ENCODE data around the gene SPCS1. TPM values are rescaled to one million over a fixed set of nuclear protein-coding genes. Genes with fewer than 3 reads are reported as not detected.

The SPCS1 gene
- total RNA-seq, 4 donors from 2014 or later, result 33.8 to 123 (median 65.3) TPM

DNA sequence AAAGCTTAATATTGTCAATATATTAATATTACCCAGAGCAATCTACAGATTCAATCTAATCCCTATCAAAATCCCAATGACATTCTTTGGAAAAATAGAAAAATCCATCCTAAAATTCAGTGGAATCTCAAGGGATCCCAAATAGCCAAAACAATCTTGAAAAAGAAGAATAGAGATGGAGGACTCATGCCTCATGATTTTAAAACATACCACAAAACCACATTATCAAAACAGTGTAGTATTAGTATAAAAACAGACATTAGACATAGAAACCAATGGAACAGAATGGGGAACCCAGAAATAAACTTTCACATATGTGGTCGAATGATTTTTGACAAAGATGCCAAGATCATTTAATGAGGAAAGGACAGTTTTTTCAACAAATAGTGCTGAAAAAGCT is 50.2 kb downstream of the SPCS1 start:
- DNase-seq, result no peak
- H3K4me3 ChIP-seq, result no peak overlapping the region
- H3K36me3 ChIP-seq, result peaks cover 0 to 72% (median 0%) of the 10 kb centered on the region in 3 donors
- TF ChIP-seq, protein P1, sequence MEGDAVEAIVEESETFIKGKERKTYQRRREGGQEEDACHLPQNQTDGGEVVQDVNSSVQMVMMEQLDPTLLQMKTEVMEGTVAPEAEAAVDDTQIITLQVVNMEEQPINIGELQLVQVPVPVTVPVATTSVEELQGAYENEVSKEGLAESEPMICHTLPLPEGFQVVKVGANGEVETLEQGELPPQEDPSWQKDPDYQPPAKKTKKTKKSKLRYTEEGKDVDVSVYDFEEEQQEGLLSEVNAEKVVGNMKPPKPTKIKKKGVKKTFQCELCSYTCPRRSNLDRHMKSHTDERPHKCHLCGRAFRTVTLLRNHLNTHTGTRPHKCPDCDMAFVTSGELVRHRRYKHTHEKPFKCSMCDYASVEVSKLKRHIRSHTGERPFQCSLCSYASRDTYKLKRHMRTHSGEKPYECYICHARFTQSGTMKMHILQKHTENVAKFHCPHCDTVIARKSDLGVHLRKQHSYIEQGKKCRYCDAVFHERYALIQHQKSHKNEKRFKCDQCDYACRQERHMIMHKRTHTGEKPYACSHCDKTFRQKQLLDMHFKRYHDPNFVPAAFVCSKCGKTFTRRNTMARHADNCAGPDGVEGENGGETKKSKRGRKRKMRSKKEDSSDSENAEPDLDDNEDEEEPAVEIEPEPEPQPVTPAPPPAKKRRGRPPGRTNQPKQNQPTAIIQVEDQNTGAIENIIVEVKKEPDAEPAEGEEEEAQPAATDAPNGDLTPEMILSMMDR (IDR thresholded peaks at IDR 0.05), result no peak
- no peak for TF ChIP-seq POLR2A (IDR thresholded peaks at IDR 0.05)
- no peak overlapping the region for H3K27ac ChIP-seq
- no peaks in the 10 kb centered on the region for H3K4me1 ChIP-seq
- H3K9me3 ChIP-seq, result no peaks in the 10 kb centered on the region
- H3K27me3 ChIP-seq, result no peaks in the 10 kb centered on the region

Small RNA genes lying within 50 kb of the gene (small RNA-seq; reads per million reads assigned to genes)
- gene AC006254.2, result 0 reads per million in 2 donors
- 3,015 to 7,430 reads per million in 2 donors for gene RF00569
- gene RF01183, result 0 reads per million in 2 donors
- gene SNORD19, result 0 reads per million in 2 donors
- gene SNORD19B, result 0 reads per million in 2 donors
- 2,544 to 4,031 reads per million in 2 donors for gene SNORD69

Other genes starting within 250 kb of the SPCS1 start
- gene STAB1, start 210.8 kb upstream of the SPCS1 start, total RNA-seq, result 10 to 100 TPM; 27.0 to 98.2 (median 67.2) TPM
- gene NT5DC2, start 172.2 kb upstream of the SPCS1 start, total RNA-seq, result 10 to 100 TPM in 3 of 4 donors, 1 to 10 TPM in 1; 5.1 to 17.3 (median 14.7) TPM
- gene UQCC5, start 169.5 kb upstream of the SPCS1 start, total RNA-seq, result 1 to 10 TPM; 1.7 to 7.7 (median 4.1) TPM
- 100 to 1,000 TPM in 1 of 4 donors, 10 to 100 TPM in 3; 68.1 to 120 (median 82.1) TPM for gene PBRM1, start 20.2 kb upstream of the SPCS1 start, total RNA-seq
- 100 to 1,000 TPM in 1 of 4 donors, 10 to 100 TPM in 3; 21.5 to 249 (median 48.6) TPM for gene GNL3, start 20.1 kb upstream of the SPCS1 start, total RNA-seq
- 10 to 100 TPM; 25.6 to 31.2 (median 30.3) TPM for gene GLT8D1, start 315 bp upstream of the SPCS1 start, total RNA-seq
- gene NEK4, start 64.8 kb downstream of the SPCS1 start, total RNA-seq, result 10 to 100 TPM; 16.5 to 39.6 (median 20.6) TPM
- gene ITIH1, start 71.5 kb downstream of the SPCS1 start, total RNA-seq, result not detected
- gene ITIH3, start 88.7 kb downstream of the SPCS1 start, total RNA-seq, result 1 to 10 TPM in 2 of 4 donors, not detected in 2; 3.6 to 4.1 TPM
- gene ITIH4, start 124.6 kb downstream of the SPCS1 start, total RNA-seq, result 10 to 100 TPM in 1 of 4 donors, 1 to 10 TPM in 3; 1.1 to 19.8 (median 1.9) TPM
- 10 to 100 TPM in 2 of 4 donors, 1 to 10 TPM in 2; 2.3 to 28.9 (median 11.9) TPM for gene MUSTN1, start 128.9 kb downstream of the SPCS1 start, total RNA-seq
- 10 to 100 TPM; 16.1 to 91.6 (median 17.0) TPM for gene STIMATE, start 191.4 kb downstream of the SPCS1 start, total RNA-seq